HT1080 (cell line): ENCODE data around the gene ZC3H11A. TPM values are rescaled to one million over a fixed set of nuclear protein-coding genes. Genes with fewer than 3 reads are reported as not detected.
"Not testable (repeated sequence)": the region's sequence is repeated elsewhere in the genome, so short reads cannot be mapped to it uniquely, and the experiment has no call there.

ENCODE experiments used
- DNase-seq: peaks from one replicate; pipeline ENCODE4 v3.0.0-alpha.2; 2015; ENCODE audit warnings: low read depth
- total RNA-seq: library from RNA; depleted of rRNA; stranded (reverse); fragments of >200 nt; shearing (Covaris generic); gene quantifications from 2 replicates; pipeline ENCODE4 v1.2.3, GENCODE V29; 2014

ZC3H11A gene
- total RNA-seq, 1 experiment from 2014 or later = 49.7 TPM

GRCh38 chr1:203778789-203779188, 16.6 kb upstream of the ZC3H11A start:
- no peak for DNase-seq

GRCh38 chr1:203781962-203782361, 13.5 kb upstream of the ZC3H11A start:
- no peak for DNase-seq

DNA sequence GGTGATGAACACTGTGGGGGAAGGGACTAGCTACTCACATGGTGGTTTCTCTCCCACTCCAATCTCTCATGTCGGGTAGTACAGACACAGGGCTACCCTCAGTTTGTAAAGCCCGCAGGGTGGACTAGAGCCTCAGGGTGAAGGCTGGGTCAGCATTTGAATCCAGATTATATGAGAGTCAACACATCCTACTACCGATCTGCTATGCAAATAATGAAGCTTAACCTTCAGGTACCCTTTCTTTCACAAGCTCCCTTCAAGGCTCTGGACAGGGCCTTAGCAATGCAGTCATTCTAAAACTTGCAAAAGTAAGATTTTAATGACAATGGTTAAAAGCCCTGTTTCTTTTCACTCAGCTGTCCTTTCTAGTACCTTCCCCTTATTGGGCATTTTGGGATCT, 5.5 kb upstream of the ZC3H11A start:
- no peak for DNase-seq

GRCh38 chr1:203791498-203791897, 3.9 kb upstream of the ZC3H11A start:
- DNase-seq = no peak

GRCh38 chr1:203792486-203792885, 2.9 kb upstream of the ZC3H11A start:
- no peak for DNase-seq

DNA sequence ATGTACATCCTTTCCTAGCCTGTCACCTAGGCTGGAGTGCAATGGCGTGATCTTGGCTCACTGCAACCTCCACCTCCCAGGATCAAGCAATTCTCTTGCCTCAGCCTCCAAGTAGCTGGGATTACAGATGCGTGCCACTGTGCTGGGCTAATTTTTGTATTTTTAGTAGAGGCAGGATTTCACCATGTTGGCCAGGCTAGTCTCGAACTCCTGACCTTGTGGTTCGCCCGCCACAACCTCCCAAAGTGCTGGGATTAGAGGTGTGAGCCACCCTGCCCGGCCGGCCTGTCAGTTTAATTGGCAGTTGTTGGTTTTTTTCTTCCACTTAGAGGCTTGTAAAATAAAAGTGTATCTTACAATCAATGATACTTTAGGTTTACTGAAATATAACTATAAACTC, 1.9 kb upstream of the ZC3H11A start:
- DNase-seq = not testable (repeated sequence)

DNA sequence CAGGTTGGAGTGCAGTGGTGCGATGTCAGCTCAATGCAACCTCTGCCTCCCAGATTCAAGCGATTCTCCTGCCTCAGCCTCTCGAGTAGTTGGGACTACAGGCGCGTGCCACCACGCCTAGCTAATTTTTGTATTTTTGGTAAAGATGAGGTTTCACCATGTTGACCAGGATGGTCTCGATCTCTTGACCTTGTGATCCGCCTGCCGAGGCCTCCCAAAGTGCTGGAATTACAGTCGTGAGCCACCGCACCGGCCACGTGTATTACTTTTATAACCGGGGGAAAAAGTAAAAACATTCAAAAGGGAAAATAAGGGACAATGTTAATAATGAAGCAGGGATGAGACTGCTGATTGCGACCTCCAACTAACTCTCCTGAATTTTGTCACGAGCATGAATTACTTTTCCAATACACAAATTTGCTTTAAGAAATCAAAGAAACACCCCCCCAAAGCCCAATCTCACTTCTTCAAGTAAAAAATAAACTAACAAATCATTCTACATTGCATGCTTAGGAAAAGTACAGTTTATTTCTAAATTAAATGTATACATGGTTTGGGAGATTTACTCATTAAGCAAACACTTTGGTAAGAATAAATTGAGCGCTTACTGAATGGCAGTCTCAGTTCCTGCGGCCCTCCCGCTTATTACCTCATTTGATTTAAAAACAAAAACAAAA, 521 bp upstream of the ZC3H11A start:
- no peak for DNase-seq

DNA sequence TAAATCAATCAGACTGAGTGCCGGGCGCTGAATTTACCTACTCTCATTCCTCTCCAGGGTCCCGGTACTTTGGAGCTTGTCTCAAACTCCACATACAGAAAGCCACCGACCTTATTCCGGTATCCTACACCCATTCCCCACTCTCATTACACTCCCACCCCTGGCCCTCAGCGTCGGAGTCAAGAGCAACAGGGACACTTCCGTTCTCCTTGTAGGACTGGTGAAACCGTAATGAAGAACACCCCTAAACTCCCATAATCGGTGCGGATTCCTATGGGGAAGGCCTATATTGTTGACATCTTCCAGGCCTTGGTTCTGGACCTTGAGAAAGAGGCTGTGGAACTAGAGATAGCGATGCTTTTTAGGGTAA, 798 bp downstream of the ZC3H11A start:
- peak; percentile 40 for DNase-seq

DNA sequence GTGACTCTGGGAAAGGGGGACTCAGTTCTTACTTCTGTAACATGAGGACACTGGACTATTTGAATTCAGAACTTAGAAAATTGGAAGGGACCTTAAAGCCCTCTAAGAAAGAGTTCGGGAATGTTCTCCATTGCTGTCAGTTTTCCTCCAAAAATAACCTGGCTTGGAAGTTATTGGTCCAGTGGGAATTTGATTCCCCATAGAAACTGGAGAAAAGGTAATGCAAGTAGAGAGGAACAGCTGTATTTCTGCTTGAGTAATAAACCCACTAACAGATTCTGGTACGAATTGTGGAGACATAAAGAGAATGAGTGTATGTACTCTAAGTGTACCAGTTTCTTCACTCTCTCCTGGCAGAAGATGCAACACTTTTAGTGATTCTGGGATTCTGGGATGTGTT, 1.8 kb downstream of the ZC3H11A start:
- DNase-seq = no peak

DNA sequence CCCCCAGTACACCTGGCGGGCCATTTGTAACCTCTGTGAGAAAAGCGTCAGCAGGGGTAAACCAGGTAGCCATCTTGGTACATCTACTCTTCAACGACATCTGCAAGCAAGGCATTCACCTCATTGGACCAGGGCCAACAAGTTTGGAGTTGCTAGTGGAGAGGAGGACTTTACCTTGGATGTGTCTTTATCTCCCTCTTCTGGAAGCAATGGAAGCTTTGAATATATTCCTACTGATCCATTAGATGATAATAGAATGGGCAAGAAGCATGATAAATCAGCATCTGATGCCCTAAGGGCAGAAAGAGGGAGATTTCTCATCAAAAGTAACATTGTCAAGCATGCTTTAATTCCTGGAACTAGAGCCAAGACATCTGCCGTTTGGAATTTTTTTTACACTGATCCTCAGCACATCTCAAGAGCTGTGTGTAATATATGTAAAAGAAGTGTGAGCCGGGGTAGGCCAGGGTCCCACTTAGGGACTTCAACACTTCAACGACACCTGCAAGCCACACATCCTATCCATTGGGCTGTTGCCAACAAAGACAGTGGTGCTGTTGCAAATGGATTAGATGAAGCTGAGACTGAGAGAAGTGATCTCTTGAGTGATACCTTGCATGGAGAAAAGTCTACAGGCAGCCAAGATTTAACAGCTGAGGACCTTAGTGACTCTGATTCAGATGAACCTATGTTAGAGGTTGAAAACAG, 2.7 kb downstream of the ZC3H11A start:
- no peak for DNase-seq

GRCh38 chr1:203799157-203799556, 3.7 kb downstream of the ZC3H11A start:
- DNase-seq = no peak

DNA sequence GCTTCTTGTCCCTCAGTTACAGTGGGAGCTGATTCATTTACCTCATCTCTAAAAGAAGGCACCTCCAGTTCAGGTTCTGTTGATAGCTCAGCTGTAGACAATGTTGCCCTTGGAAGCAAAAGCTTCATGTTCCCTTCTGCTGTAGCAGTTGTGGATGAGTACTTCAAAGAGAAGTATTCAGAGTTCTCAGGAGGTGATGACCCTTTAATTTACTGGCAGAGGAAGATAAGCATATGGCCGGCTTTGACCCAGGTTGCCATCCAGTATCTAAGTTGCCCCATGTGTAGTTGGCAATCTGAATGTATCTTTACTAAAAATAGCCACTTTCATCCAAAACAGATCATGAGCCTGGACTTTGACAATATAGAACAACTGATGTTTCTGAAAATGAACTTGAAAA, 4.5 kb downstream of the ZC3H11A start:
- DNase-seq = no peak

DNA sequence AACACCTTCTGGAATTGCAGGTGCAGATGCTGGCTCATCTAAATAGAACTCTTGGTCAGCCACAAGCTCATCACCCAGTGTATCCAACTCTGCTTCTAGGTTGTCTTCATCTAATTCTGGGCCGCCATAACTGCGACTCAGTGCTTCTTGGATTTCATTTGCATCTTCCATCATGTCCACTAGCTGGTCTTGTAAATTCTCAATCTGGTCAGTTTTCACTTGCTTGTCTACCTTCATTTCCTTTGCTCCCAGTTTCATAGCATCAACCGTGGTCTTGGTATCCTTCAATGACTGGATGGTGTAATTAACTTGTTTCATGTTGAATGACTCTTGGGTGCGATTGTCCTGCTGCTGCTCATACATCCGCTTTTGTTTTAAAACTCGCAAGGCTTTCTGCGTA, 10.3 kb downstream of the ZC3H11A start:
- no peak for DNase-seq

DNA sequence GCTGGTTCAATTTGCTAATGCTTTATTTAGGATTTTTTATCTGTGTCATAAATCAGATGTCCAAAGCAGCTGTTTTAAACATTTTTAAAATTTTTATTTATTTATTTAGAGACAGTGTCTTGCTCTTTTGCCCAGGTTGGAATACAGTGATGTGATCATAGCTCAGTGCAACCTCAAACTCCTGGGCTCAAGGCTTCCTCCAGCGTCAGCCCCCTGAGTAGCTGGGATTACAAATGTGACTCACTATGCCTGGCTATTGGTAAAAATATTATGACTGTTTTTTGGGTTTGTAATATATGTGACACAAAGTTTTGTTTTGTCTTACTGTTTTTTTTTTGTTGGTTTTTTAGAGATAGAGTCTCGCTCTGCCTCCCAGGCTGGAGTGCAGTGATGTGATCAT, 11.8 kb downstream of the ZC3H11A start:
- no peak for DNase-seq

GRCh38 chr1:203813581-203814341, 18.3 kb downstream of the ZC3H11A start:
- DNase-seq = no peak

DNA sequence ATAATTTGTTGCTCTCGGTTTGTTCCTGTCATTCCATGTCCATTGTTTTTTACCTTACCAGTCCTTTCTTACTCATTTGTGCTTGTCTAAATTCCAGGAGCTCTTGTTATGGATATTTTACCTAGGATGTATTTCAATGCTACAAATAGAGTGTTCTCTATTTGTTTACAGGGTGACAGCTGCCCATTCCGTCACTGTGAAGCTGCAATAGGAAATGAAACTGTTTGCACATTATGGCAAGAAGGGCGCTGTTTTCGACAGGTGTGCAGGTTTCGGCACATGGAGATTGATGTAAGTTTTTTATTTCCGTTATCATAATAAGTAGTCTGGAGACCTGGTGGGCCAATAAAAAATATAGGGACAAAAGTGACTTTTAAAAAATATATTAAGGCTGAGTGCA, 23.0 kb downstream of the ZC3H11A start:
- no peak for DNase-seq

- DNase-seq = no peak
Measured at GRCh38 chr1:203823306-203823705, 27.9 kb downstream of the ZC3H11A start.

GRCh38 chr1:203826175-203826574, 30.8 kb downstream of the ZC3H11A start:
- no peak for DNase-seq

DNA sequence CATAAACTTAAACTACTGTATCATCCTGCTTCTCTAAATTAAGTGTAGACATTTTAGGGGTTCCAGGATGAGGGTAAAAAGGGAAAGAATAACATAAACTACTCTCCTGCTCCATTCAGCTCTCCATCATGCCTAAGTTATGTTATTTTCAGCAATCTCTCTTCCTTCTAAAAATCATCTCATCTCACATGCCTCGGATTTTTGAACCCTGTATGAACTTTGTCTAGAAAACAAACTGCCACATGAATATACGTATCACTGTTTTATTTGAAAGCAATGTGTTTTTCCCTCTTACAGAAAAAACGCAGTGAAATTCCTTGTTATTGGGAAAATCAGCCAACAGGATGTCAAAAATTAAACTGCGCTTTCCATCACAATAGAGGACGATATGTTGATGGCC, 32.6 kb downstream of the ZC3H11A start:
- no peak for DNase-seq

DNA sequence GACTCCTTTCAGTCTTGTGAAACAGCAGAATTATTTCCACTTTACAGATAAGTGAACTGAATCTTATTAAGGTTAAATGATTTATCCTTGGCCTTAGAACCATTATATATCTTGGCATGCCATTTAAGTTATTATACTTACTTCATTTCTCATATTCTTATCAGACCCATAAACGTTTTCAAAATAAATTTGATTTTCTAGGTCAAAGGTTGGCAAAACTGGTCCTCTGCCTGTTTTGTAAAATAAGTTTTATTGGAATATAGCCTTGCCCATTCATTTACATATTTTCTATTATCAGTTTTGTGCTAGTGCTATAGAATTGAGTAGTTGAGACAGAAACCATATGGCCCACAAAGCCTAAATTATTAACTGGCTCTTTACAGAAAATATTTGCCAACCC, 33.1 kb downstream of the ZC3H11A start:
- no peak for DNase-seq

DNA sequence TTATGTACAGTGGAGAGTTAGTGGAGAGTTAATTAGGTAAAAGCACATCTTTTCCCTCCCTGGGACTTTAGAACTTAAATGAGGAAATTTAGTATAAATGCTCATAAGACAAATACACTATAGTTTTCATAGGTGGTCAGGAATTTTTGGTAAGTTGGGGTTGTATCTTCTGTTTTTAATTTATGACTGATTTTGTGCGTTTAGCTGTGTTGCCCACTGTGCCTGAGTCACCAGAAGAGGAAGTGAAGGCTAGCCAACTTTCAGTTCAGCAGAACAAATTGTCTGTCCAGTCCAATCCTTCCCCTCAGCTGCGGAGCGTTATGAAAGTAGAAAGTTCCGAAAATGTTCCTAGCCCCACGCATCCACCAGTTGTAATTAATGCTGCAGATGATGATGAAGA, 33.8 kb downstream of the ZC3H11A start:
- not testable (repeated sequence) for DNase-seq

GRCh38 chr1:203835476-203835875, 40.1 kb downstream of the ZC3H11A start:
- DNase-seq = no peak

DNA sequence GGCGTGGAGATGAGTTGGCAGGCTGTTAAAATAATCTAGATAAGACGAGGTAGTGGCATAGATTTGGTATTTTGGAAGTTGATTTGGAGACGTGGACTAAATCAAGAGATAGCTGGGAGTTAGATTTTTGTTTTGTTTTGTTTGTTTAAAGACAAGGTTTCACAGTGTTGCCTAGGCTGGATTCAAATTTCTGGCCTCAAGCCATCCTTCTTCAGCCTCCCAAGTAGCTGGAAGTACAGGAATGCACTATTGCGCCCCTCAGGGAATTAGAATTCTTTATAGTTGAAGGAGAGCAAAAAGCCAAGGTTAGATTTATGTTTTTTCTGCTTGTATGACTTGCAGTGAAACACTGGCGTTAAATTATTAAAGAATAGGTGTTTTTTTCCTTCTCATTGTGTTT, 43.7 kb downstream of the ZC3H11A start:
- DNase-seq = no peak
